GM18951 (cell line): ENCODE data around the gene SLC37A3.

Experiments used
- POLR2A ChIP-seq: IDR thresholded peaks from 4 replicates; pipeline ENCODE4 v1.6.1; 2011; ENCODE audit warnings: mild to moderate bottlenecking; ENCODE audit not compliant: insufficient read length, insufficient read depth; ENCODE audit errors: extremely low read depth
- in situ Hi-C: fragments of 300-500 bp; cut with MboI; formaldehyde crosslinking; loops from one replicate; pipeline ENCODE4 v1.12.0; 2022; ENCODE audit warnings: low sequenced_read_pairs, mixed read lengths, inconsistent platforms; ENCODE audit not compliant: unreplicated experiment

The SLC37A3 gene

DNA sequence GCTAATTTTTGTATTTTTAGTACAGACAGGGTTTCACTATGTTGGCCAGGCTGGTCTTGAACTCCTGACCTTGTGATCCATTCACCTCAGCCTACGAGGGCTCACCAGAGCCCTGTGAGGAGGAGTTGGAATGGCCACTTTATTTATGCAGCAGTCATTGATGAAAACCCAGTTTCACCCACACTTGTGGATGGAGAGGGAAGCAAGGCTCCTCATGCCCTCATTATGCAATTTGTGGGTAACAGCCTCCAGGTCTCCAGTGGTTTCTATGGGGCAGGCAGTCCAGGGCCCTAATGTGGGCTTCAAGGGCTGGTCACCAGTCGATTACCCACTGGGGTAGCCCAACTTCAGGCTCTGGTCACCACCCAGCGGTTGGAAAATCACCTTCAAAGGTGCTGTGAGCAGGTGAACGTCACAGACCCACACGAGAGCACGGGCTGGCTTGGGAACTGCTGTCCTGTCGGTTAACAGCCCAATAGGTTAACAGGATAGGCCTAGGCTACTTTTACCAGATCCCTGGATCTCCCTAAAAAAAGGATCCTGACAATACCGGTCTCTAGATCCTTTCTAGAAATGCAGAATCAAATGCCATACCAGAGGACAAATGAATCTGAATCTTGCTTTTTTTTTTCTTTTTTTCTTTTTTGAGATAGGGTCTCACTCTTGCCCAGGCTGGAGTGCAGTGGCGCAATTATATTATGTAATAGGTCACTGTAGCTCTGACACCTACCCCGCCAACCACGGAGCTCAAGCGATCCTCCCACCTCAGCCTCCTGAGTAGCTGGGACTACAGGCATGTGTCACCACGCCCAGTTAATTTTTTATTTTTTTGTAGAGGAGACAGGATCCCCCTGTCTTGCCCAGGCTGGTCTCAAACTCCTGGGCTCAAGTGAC is 97.8 kb downstream of the SLC37A3 start:
- TF ChIP-seq POLR2A: no peak
- in situ Hi-C loops: no loop called here

DNA sequence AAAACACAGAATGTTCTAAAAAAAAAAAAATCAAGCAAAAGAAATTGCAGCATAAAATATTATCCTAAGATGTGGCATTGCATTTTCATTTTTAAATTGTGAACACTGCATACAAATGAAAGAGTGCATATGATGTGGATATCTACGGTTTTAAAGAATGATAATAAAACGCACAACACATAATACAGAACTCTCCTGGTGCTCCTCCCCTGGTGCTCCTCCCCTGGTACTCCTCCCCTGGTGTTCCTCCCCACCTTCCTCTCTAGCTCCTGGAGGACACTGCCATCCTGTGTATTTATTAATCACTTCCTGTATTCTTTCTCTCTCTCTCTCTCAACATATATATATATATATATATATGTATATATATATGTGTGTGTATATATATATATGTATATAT is 100.1 kb downstream of the SLC37A3 start:
- in situ Hi-C loops: no loop called here
- no peak for TF ChIP-seq POLR2A

- in situ Hi-C loops: no loop called here
- TF ChIP-seq POLR2A: no peak
Observed at GRCh38 chr7:140297192-140297591, 101.1 kb downstream of the SLC37A3 start.

DNA sequence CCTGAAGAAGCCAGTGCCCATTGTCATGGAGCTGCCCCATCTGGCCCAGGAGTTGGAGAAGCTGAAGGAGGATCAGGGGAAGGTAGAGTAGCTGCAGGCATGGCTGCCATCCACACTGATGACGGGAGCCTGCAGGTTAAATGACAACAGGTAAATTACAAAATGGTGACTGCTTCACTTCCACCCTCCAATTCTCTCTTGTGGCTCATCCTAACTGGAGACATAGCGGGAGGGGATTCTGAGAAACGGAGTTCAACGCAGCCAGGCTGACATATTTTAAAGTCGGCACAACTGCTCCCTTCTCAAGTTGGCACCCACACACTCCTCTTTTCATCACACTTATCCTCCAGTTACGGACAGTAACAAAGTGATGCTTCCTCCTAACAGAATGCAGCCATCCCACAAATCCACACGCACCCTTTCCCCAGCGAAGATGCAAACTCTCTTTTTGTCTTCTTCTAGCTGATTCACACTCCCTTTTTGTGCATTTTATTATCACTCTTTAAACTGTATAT is 103.0 kb downstream of the SLC37A3 start:
- TF ChIP-seq POLR2A: no peak
- in situ Hi-C loops: no loop called here

- in situ Hi-C loops: no loop called here
- no peak for TF ChIP-seq POLR2A
Observed at GRCh38 chr7:140294454-140294853, 103.9 kb downstream of the SLC37A3 start.

DNA sequence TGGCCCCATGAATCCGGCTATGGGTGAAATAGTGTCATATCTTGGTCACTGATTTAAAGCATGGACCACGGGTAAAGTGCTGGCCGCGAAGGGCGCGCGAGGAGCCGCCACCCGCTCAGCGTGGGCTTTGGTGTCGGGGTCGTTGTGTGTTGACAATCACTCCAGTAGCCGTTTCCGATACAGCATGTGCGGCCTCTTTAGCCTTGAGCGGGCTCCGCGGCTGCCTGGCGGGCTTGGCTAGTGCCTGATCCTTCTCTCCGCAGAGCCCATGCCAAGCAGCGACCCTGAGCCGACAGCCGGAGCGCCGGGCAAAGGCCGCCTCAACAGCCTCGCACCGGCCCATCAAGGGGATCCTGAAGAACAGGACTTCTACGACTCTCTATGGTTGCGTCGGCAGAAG is 105.9 kb downstream of the SLC37A3 start:
- in situ Hi-C loops: no loop called here
- TF ChIP-seq POLR2A: no peak

GRCh38 chr7:140289804-140290203 is 108.5 kb downstream of the SLC37A3 start:
- in situ Hi-C loops: no loop called here
- no peak for TF ChIP-seq POLR2A

GRCh38 chr7:140287988-140288387 is 110.3 kb downstream of the SLC37A3 start:
- TF ChIP-seq POLR2A: no peak
- in situ Hi-C loops: no loop called here

GRCh38 chr7:140285938-140286337 is 112.4 kb downstream of the SLC37A3 start:
- in situ Hi-C loops: no loop called here
- TF ChIP-seq POLR2A: no peak

- in situ Hi-C loops: no loop called here
- TF ChIP-seq POLR2A: no peak
Observed at GRCh38 chr7:140284062-140284461, 114.3 kb downstream of the SLC37A3 start.
